Stimulated activated CD4-positive, alpha-beta T cell treated with anti-CD3 and anti-CD28 coated beads, Interleukin-4, amount 100 ng/mL, for 1 hour (primary cell): Measurements from ENCODE around the gene CCR9.

Source experiments
- DNase-seq: peaks from one replicate; pipeline ENCODE4 v3.0.0-alpha.2; 2020

The CCR9 gene

GRCh38 chr3:45909542-45909941 is 23.2 kb downstream of the CCR9 start:
- no peak for DNase-seq

DNA sequence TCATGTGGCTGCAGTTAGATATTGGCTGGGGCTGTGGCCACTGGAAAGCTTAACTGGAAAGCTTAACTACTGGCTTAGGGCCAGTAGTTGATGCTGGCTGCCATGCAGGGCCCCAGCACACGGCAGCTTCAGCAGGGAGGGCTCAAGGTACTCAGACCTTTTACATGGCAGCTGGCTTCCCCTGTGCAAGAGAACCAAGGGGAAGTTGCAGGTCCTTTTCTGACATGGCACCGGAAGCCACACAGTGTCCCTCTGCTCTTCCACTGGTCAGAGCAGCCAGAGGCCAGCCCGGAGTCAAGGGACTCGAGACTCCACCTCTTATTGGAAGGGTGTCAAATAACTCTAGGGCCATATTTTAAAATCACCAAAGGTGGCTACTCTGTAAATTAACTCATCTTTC is 24.5 kb downstream of the CCR9 start:
- DNase-seq, result no peak

DNA sequence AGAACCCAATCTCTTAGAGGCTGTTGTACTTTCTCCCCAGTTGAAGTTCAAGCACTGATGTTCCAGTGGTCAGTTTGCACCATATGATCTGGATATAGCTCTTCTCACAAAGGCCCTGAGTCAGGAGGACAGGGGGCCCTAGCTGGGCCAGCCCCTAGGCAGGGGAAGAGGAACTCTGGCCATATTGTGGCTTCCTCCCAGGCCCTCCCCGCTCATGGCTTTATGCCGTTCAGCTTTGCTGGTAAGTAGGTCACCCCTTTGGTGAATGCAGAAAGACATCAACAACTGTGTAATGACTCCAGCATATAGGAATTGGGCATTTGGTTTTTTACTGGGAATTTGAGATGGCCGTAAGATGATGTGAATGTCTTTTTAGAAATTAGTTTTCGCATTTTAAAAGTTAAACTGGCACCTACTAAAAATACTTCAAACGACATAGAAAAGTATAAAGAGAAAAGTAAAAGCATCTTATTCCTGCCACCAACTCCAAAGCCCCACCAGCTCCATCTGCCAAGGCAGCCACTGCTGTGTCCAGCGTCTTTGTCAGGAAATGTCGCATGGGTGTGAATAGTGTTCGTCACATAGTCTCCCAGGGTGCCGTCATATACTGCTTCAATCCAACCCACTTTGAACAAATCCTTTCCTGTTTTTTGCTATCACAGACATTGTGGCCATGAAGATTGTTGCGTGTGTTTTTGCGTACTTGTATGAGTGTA is 25.3 kb downstream of the CCR9 start:
- DNase-seq, result no peak

- no peak for DNase-seq
These were observed 26.1 kb downstream of the CCR9 start for GRCh38 chr3:45912435-45912834.

- no peak for DNase-seq
These were observed 28.2 kb downstream of the CCR9 start for GRCh38 chr3:45914362-45915058.

DNA sequence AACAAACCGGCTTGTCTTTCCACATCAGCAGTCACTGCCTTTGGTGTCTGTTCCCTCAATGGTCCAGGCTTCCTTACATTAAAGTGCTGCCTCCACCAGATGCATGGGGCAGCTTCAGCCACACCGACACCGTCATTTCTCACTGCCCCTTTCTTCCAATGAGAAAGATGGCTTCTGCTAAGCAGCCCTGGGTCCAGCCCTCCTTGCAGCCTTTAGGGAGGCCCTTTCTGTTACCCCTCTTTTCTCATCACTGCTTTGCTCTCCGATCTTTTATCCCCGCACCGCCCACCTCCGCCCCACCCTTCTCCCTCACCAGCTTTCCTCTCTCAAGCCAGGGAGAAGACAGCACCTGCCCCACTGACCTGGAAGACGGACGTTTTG is 28.7 kb downstream of the CCR9 start:
- DNase-seq, result no peak

- DNase-seq, result peak; percentile 73
These were observed 29.3 kb downstream of the CCR9 start for GRCh38 chr3:45915518-45916231.

DNA sequence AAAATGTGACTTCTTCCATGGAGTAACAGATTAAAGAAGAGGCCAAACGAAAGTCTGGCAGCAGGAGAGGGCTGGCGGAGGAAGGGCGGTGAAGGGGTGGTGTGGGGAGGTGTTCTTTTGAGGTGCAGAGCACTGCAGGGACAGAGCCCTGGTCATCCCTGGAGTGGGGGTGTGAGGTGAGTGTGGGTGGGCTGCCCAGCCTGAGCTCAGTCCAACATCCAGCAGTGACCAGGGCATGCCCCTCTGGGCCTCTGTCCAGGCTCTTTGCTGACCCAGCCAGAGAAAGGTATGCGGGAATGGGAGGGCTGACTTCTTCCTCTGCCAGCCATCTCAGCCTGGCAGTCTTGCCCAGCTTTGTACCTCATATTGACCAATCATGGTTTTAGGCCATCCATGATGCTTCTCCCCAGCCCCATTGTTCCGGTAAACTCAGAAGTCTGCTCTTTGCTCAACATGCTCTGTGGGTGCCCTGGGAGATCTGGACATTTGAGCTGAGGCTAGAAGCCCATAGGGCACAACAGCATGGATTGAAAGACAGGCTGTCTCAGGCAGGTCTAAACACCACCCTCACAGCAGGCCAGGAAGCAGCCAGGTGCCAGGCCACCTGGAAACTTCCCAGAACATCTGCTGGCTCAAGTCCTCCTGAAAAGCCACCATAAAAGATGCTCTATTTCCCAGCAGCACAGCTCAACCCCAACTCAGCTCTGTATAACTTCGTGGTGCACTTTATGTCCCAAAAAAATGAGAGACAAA is 31.0 kb downstream of the CCR9 start:
- DNase-seq, result no peak

DNA sequence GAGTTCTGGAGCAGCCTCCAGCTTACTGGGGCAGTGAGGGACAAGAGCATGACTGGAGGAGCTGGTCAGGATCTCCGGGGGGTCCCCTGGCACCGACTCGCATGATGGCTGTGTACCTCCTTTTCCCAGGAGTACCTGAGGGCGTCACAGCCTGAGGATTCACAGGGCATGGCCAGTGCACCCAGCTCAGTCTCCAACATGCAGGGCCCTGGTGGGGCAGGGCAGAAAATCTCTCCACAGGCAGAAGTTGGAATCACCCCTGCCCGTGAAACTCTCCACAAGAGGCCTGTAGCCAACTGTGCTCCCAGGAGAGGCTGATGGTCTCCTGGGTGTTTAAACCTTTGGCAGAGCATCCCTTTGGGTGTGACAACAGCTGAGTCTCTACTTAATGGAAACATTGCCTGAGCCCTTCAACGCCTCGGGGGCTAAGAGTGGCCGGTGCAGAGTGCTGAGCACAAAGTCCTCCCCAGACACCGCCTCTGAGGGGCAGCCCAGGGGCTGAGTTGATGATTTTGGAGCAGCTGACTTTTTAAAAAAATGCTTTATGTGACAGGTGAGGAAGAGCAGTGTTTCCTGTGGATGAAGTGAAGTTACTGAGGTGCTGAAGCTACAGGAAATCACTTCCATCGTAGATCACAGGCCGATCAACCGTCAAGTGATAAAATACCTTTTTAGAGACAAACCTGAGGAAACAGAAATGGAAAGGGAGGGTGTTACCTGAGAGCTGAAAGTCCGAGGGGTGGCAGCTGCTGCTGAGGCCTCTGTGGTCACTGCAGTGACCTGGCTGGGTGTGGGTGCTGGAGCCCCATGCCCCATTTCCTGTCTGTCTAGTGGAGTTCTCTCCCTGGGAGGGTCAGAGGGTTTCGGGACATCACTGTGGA is 35.1 kb downstream of the CCR9 start:
- DNase-seq, result no peak

- no peak for DNase-seq
These were observed 35.6 kb downstream of the CCR9 start for GRCh38 chr3:45922039-45922326.

DNA sequence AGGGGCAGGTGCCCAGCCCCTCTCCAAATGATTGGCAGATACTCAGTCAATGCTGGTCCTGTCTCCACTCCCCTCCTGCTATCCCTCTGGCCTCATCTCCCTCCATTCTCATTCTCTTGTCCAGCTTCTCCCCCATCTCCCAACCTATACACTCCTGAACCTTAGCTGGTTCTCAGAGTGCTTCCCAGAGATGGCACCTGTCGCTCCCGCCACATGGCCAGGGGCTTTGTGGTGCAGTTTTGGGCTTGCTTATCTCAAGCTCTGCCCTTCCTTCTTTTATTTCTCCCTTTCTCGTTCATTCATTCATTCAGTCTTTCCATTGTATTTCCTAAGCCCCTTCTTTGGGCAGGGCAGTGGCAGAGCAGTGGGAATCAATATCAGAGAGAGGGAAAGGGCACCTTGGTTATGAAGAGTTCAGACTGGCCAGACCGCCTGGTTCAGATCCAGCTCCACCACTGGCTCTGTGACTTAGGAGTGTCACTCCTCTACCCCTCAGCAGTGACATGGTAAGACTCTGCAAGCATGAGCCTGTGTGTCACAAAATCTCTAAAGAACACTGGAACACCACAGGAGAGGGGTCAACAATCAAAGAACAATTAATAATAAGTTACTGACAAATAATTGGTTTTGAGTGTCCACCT is 36.7 kb downstream of the CCR9 start:
- no peak for DNase-seq

DNA sequence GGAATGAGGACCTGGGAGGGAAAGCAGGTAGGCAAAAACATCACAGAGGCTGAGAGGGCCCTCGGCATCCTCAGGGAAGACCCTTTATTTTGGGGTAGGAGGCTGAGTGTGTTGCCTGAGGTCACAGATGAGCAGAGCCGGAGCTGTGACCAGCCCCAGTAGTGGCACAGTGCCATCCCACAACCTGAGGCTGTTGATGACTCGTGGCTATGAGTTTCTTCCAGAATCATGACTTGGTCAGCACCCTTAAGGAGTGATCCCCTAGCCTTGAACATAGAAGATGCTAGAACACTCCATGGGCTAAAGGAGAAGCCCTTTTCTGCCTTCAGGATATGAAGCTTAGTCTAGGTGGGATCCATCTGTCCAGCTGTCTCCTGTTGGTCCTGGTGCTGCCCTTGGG is 37.4 kb downstream of the CCR9 start:
- DNase-seq, result no peak

DNA sequence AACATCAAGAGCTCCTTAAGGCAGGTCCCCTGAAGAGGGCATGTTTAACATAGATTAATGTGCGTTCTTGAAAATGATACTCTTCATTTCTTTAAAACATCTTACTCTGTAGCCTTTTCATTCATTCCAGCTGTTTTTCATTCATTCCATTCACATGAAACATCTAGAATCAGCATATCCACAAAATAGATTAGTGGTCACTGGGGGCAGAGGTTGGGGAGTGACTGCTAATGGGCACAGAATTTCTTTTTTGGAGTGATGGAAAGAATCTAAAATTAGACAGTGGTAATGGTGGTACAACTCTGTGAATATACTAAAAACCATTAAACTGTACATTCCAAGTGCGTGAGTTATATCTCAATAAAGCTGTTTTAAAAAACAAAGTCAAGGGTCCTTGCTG is 41.5 kb downstream of the CCR9 start:
- DNase-seq, result no peak

GRCh38 chr3:45929042-45929679 is 42.8 kb downstream of the CCR9 start:
- peak; percentile 71 for DNase-seq

GRCh38 chr3:45931496-45931895 is 45.2 kb downstream of the CCR9 start:
- DNase-seq, result no peak

GRCh38 chr3:45932112-45932511 is 45.8 kb downstream of the CCR9 start:
- no peak for DNase-seq

GRCh38 chr3:45933591-45933990 is 47.2 kb downstream of the CCR9 start:
- DNase-seq, result no peak

DNA sequence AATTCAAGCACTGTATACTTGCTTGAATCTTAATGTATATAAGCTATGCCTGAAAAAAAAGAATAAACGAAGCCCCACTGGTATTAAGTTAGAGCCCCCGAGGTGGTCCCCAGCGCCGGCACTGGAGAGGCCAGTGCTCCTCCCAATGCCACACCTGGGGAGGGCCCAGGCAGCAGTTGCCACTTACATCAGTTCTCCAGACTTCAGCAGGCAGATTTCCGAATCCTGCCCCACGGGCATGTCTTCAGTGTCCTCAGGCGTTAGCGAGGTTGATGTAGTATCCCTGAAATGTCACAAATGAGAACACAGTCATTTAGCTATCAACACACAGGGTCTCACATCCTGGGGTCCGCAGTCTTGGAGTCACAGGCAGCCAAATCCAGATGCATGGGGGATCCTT is 49.9 kb downstream of the CCR9 start:
- no peak for DNase-seq

DNA sequence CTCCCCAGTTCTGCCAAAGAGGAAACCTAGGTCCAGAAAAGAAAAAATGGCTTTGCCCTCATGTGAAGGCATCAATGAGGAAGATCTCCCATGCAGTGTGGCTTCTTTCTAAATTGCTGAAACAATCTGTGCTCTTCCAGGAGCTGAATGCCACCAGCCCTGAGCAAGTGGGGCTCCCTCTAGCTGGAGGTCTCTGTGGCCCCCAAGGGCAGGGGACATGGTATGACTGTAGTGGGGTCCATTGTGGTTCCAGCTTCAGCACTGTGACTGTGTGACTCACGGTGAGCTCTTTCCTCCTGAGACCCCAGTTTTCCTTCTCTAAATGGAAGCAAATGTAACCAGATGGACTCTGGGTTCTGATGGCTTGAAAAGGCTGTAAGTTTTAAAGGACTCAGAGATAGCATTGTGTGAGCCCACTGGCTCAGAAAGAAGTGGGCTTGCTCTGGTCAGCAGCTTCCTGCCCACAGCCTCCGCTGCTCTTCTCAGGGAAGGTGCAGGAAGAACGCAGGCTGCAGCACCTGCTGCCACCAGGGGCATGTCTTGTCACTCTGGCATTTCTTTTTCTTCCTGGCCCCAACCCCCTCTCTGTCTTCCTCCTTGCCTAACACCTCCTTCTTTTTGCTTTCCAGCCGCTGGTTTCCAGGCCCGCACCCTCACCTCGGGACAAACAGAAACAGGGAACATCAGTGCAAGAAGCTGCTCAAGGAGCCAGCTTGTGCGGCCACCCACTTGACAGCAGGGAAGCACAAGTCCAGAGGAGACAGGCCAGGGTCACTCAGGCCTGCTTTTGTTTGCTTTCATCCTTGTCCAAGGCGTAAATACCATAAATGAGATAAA is 51.1 kb downstream of the CCR9 start:
- DNase-seq, result no peak

- no peak for DNase-seq
These were observed 51.7 kb downstream of the CCR9 start for GRCh38 chr3:45938043-45938435.

GRCh38 chr3:45938864-45939263 is 52.5 kb downstream of the CCR9 start:
- peak; percentile 80 for DNase-seq
